ENCODE data around the gene ADAMTS14. TPM values are rescaled to one million over a fixed set of nuclear protein-coding genes. Genes with fewer than 3 reads are reported as not detected.
A peak's percentile ranks its signal among the peaks of the same experiment; 100 is the strongest.

Gene ADAMTS14
- total RNA-seq, 6 experiments from 2014 or later, result 0.03 to 0.09 (median 0.05) TPM; not detected in 2

DNA sequence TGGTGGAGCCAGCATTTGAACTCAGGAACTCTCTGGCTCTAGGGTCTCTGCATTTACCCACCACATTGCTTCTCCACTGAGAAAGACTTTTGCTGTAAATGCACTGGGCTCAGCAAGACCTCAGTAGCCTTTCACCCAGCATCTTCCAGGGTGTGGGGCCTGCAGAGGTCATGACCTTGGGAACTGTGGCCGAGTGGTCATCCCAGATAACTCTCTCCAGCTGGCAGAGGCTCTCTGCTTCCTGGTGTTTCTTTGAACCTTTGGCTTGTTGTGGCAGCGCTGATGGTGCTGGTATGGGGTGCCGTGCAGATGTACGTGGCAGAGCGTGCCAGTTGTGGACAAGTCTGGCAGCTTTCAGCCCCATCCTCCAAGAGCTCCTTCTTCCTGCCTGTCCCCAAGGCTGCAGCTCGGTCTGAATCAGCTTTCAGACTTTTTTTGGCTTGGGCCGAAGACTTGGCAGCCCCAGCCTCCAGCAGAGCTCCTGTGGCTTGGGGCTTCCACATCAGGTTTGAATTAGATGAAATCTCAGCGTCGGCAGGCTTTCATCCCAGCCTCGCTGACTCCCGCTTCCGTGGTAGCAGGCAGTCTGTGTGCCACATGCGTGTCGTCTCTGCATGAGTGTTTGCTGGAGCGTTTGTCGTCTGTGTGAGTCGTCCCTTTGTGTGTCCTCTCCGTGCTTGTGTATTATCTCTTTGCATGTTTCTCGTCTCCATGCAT is 21.5 kb downstream of the ADAMTS14 start:
- peak; percentile 88 for DNase-seq
- no peak overlapping the region for H3K27ac Mint-ChIP-seq
- H3K27me3 Mint-ChIP-seq (ENCODE audit: insufficient read depth), result peaks cover 24% of the 10 kb centered on the region
- TF ChIP-seq, protein P1, sequence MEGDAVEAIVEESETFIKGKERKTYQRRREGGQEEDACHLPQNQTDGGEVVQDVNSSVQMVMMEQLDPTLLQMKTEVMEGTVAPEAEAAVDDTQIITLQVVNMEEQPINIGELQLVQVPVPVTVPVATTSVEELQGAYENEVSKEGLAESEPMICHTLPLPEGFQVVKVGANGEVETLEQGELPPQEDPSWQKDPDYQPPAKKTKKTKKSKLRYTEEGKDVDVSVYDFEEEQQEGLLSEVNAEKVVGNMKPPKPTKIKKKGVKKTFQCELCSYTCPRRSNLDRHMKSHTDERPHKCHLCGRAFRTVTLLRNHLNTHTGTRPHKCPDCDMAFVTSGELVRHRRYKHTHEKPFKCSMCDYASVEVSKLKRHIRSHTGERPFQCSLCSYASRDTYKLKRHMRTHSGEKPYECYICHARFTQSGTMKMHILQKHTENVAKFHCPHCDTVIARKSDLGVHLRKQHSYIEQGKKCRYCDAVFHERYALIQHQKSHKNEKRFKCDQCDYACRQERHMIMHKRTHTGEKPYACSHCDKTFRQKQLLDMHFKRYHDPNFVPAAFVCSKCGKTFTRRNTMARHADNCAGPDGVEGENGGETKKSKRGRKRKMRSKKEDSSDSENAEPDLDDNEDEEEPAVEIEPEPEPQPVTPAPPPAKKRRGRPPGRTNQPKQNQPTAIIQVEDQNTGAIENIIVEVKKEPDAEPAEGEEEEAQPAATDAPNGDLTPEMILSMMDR (IDR thresholded peaks at IDR 0.05), result no peak
- H3K36me3 Mint-ChIP-seq (ENCODE audit: low read depth), result no peaks in the 10 kb centered on the region
- no peak overlapping the region for H3K4me3 Mint-ChIP-seq
- peaks cover 6% of the 10 kb centered on the region; the same call in 1 of the 2 replicates for H3K4me1 Mint-ChIP-seq (ENCODE audit: low read depth)
- no peaks in the 10 kb centered on the region for H3K9me3 Mint-ChIP-seq

DNA sequence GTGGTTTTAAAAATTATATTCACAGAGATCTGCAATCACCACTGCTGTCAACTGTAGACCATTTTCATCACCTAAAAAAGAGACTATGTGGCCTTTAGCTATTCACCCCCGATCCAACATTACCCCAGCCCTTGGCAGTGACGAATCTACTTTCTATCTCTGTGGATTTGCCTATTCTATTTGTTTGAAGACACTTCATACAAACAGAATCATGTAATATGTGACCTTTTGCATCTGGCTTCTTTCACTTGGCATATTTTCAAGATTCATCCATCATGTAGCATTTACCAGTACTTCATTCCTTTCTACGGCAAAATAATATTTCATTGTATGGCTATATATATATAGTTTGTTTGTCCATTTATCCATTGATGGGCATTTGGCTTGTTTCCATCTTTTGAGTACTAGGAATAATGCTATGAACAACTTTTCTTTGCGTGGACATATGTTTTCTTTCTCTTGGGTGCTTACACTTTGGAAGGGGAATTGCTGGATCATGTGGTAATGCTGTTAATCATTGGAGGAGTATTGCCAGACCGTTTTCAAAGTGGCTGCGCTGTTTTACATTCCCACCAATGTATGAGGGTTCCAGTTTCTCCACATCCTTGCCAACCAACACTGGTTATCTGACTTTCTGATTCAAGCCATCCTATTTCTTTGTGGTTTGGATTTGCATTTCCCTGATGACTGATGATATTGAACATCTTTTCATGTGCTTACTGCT is 22.3 kb downstream of the ADAMTS14 start:
- Mint-ChIP-seq H3K27me3 (ENCODE audit: insufficient read depth) (peaks cover 26% of the 10 kb centered on the region), H3K36me3 (ENCODE audit: low read depth) (no peaks in the 10 kb centered on the region), H3K4me1 (ENCODE audit: low read depth) (peaks cover 6% of the 10 kb centered on the region; the same call in 1 of the 2 replicates), H3K4me3 (no peak overlapping the region), H3K9me3 (no peaks in the 10 kb centered on the region), H3K27ac (no peak overlapping the region)
- TF ChIP-seq, protein P1 (IDR thresholded peaks at IDR 0.05), result no peak
- DNase-seq, result peak; percentile 32

DNA sequence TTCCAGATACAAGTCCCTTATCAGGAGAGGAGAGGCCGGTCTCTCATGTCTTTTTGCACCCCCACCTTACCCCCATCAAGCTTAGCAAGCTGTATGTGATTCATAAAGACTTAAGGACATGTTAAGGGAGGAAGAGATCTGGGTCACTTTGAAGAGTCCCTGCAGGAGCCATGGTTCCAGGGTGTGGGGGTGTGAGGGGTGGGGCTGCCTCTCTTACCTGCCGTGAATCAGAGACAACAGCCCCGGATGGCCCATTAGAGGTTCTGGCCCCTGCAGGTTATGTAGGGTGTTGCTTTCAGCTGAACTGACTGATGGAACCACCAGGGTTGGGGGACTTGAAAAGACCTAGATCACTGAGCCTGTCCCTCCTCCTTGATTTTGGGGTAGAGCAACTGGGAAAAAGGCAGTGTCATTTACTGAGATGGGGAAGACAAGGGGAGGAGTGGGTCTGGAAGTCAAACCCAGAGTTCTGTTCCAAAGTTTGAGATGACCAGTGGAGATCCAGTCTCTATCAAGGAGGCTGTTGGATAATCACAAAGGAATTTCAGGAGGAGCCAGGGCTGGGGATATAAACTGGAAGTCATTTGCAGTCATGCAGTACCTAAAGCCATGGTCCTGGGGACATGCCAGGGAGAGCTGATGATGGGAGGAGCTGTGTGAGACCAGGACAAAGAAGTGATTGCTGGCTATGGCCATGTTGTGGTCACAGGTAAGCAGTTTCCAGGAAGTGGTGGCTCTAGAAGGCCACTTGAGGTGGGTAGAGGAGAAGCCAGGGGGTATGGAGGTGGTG is 23.1 kb downstream of the ADAMTS14 start:
- Mint-ChIP-seq H3K27me3 (ENCODE audit: insufficient read depth) (peaks cover 22% of the 10 kb centered on the region), H3K4me1 (ENCODE audit: low read depth) (peaks cover 6% of the 10 kb centered on the region; the same call in 1 of the 2 replicates), H3K4me3 (no peak overlapping the region), H3K36me3 (ENCODE audit: low read depth) (no peaks in the 10 kb centered on the region), H3K27ac (no peak overlapping the region), H3K9me3 (no peaks in the 10 kb centered on the region)
- DNase-seq, result peak; percentile 16
- TF ChIP-seq, protein P1 (IDR thresholded peaks at IDR 0.05), result no peak

DNA sequence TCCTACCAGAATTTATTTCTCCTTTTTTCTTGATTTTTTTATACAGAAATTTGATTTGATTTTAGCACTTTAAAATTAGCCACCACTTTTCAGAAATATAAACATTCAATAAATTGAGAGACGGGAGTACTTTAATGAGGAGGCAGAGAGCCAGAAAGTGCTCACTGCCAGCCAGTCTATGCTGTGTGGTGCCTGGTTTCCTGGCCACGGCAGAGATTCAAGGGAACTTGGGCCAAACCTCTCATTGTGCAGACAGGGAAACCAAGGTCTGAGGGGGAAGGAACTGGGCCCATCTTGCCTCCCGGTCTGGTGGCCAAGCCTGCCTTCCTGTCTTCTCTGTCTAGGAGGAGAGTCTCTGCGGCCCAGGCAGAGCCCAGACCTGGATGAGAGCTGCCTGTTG is 25.9 kb downstream of the ADAMTS14 start:
- no peaks in the 10 kb centered on the region for H3K9me3 Mint-ChIP-seq
- H3K27ac Mint-ChIP-seq, result no peak overlapping the region
- H3K4me1 Mint-ChIP-seq (ENCODE audit: low read depth), result no peaks in the 10 kb centered on the region
- TF ChIP-seq, protein P1 (IDR thresholded peaks at IDR 0.05), result no peak
- no peak for DNase-seq
- H3K36me3 Mint-ChIP-seq (ENCODE audit: low read depth), result no peaks in the 10 kb centered on the region
- H3K27me3 Mint-ChIP-seq (ENCODE audit: insufficient read depth), result peaks cover 14% of the 10 kb centered on the region
- no peak overlapping the region for H3K4me3 Mint-ChIP-seq

DNA sequence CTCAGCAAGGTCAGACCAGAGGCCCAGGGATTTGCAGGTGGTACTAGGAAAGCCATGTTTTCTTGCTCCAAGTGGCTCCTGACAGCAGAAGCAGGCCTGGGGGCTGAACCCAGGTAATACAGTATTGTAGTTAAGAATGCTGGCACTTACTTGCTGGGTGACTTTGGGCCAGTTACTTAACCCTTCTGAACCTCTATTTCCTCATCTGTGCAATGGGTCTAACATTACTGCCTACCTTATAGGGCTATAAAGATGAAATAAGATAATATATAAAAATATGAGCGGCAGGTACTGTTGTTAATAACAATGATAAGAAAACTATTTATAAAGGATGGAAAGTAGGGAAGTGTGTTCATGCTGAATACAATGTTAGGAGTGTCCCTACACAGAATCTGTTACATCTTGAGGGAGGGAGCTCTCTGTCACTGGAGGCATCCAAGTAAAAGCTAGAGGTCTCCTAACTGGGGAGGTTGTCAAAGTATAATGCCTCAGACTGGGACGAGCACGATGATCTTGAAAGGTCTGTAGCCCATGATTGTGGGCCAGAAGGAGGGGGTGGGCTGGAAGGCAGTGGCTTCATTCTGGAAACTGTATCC is 26.9 kb downstream of the ADAMTS14 start:
- Mint-ChIP-seq H3K4me1 (ENCODE audit: low read depth) (no peaks in the 10 kb centered on the region), H3K27ac (no peak overlapping the region), H3K36me3 (ENCODE audit: low read depth) (no peaks in the 10 kb centered on the region), H3K9me3 (no peaks in the 10 kb centered on the region), H3K27me3 (ENCODE audit: insufficient read depth) (peaks cover 14% of the 10 kb centered on the region), H3K4me3 (no peak overlapping the region)
- TF ChIP-seq, protein P1 (IDR thresholded peaks at IDR 0.05), result no peak
- no peak for DNase-seq

Data from HFFc6 (cell line).